Measurements from ENCODE around the gene XCL1.

Gene XCL1

DNA sequence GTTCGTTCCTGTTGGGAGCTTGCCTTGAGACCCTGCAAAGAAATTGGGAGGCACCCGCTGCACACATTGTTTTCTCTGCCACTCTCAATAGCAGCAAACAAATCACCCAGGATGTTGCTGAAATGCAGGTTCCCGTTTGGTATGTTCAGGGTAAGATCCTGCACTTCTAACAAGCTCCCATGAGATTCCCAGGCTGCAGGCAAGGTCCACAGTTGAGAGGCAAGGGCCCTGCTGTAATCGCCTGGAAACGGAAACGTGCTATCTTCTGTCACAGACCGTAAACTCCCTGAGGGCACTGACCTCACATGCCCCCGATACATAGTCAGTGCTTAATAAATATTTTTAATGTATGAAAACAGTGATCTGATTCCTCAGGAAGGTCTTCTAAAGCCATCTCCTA, 37.8 kb downstream of the XCL1 start:
- Histone ChIP-seq H2AFZ (ENCODE audit: insufficient read depth, low read length, poor library complexity) (peak overlapping the region; percentile 17), H3K9me3 (ENCODE audit: insufficient read depth, low read depth, low read length) (no peaks in the 10 kb centered on the region), H3K9ac (ENCODE audit: low read length) (no peak overlapping the region), H4K91ac (ENCODE audit: low read depth, low read length) (peak overlapping the region; percentile 58), H2AK5ac (ENCODE audit: low read length) (peak overlapping the region; percentile 18), H3K4me2 (ENCODE audit: low read length) (no peak overlapping the region), H3K18ac (ENCODE audit: low read length) (no peak overlapping the region), H3K79me2 (ENCODE audit: control insufficient read depth, insufficient read depth, low read length, poor library complexity) (no peaks in the 10 kb centered on the region), H3K23ac (ENCODE audit: low read length) (no peak overlapping the region), H3K27me3 (ENCODE audit: insufficient read depth, low read length) (no peaks in the 10 kb centered on the region), H4K8ac (ENCODE audit: low read depth, low read length) (peak overlapping the region; percentile 11), H3K27ac (ENCODE audit: low read depth, low read length) (peak overlapping the region; percentile 5), H2BK120ac (ENCODE audit: insufficient read depth, low read length, poor library complexity) (no peak overlapping the region), H3K4me1 (ENCODE audit: control insufficient read depth in 1 of 2, insufficient read depth in 2 of 2, low read length in 2 of 2) (peaks cover 5 to 15% of the 10 kb centered on the region in 2 experiments), H3K36me3 (ENCODE audit: control insufficient read depth in 1 of 2, insufficient read depth in 2 of 2, low read length in 2 of 2) (no peaks in the 10 kb centered on the region), H3K4me3 (ENCODE audit: low read depth, low read length) (no peak overlapping the region), H3K14ac (ENCODE audit: low read length) (peak overlapping the region; percentile 55), H2BK12ac (ENCODE audit: low read length) (peak overlapping the region; percentile 8), H3K79me1 (ENCODE audit: low read length) (peaks cover 14% of the 10 kb centered on the region), H4K12ac (ENCODE audit: low read depth, low read length) (no peak overlapping the region), H2BK5ac (ENCODE audit: low read depth, low read length, poor library complexity) (no peak overlapping the region), H3K4ac (ENCODE audit: low read depth, low read length) (no peak overlapping the region)
- no peak for DNase-seq
- no CpG with 5 or more reads among the region's 8 CpGs for WGBS (ENCODE audit: extremely low coverage, insufficient coverage, insufficient read length)

- Histone ChIP-seq H3K4me1 (ENCODE audit: control insufficient read depth in 1 of 2, insufficient read depth in 2 of 2, low read length in 2 of 2) (peaks cover 0 to 18% of the 10 kb centered on the region in 2 experiments), H3K27ac (ENCODE audit: low read depth, low read length) (no peak overlapping the region), H3K27me3 (ENCODE audit: insufficient read depth, low read length) (no peaks in the 10 kb centered on the region), H4K8ac (ENCODE audit: low read depth, low read length) (no peak overlapping the region), H2BK12ac (ENCODE audit: low read length) (peak overlapping the region; percentile 16), H3K79me2 (ENCODE audit: control insufficient read depth, insufficient read depth, low read length, poor library complexity) (no peaks in the 10 kb centered on the region), H3K4me2 (ENCODE audit: low read length) (no peak overlapping the region), H3K4me3 (ENCODE audit: low read depth, low read length) (no peak overlapping the region), H2BK5ac (ENCODE audit: low read depth, low read length, poor library complexity) (no peak overlapping the region), H3K18ac (ENCODE audit: low read length) (no peak overlapping the region), H4K91ac (ENCODE audit: low read depth, low read length) (no peak overlapping the region), H3K9me3 (ENCODE audit: insufficient read depth, low read depth, low read length) (no peaks in the 10 kb centered on the region), H3K36me3 (ENCODE audit: control insufficient read depth in 1 of 2, insufficient read depth in 2 of 2, low read length in 2 of 2) (no peaks in the 10 kb centered on the region), H2AFZ (ENCODE audit: insufficient read depth, low read length, poor library complexity) (no peak overlapping the region), H4K12ac (ENCODE audit: low read depth, low read length) (no peak overlapping the region), H3K9ac (ENCODE audit: low read length) (no peak overlapping the region), H2BK120ac (ENCODE audit: insufficient read depth, low read length, poor library complexity) (no peak overlapping the region), H3K23ac (ENCODE audit: low read length) (no peak overlapping the region), H2AK5ac (ENCODE audit: low read length) (no peak overlapping the region), H3K79me1 (ENCODE audit: low read length) (peaks cover 24% of the 10 kb centered on the region), H3K4ac (ENCODE audit: low read depth, low read length) (no peak overlapping the region), H3K14ac (ENCODE audit: low read length) (no peak overlapping the region)
- no CpG with 5 or more reads among the region's 2 CpGs for WGBS (ENCODE audit: extremely low coverage, insufficient coverage, insufficient read length)
- no peak for DNase-seq
Measured at GRCh38 chr1:168615965-168616364, 39.6 kb downstream of the XCL1 start.

DNA sequence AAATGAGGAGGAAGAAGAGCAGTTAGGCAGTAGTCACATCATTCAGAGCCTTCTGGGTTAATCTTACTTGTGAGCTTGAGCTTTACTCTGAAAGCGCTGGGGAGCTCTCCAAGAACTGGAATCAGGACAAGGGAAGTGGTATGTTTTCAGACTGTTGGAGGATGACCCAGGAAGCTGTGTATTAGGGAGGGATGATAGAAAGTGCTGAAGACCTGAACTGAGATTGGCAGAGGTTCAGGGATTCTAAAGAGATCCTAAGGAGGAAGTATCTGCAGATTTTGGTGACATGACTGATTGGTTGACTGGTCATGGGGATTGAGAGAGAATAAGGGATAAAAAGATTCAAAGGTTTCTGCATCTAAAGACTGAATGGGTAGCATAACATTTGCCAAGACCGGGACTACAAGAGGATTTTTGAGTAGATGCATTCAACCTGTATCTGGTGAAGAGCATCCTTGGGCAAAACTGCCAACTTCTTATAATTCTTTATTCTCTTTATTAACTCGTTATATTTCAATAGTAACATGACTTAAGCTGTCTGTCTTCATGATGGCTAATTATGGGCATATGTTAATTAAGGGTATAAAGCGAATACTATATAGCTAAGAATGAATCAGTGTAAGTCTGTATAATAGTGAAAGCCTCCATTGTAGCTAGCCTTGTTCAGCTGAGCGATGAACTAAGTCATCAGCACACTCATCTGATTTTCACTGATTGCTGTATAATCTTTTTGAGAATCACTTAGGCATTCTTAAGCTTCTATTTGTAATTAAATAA, 41.8 kb downstream of the XCL1 start:
- Histone ChIP-seq H3K4me2 (ENCODE audit: low read length) (no peak overlapping the region), H3K9me3 (ENCODE audit: insufficient read depth, low read depth, low read length) (no peaks in the 10 kb centered on the region), H3K79me1 (ENCODE audit: low read length) (peaks cover 26% of the 10 kb centered on the region), H4K8ac (ENCODE audit: low read depth, low read length) (no peak overlapping the region), H3K18ac (ENCODE audit: low read length) (no peak overlapping the region), H2AK5ac (ENCODE audit: low read length) (peak overlapping the region; percentile 77), H2BK12ac (ENCODE audit: low read length) (peak overlapping the region; percentile 96), H3K27ac (ENCODE audit: low read depth, low read length) (no peak overlapping the region), H2BK120ac (ENCODE audit: insufficient read depth, low read length, poor library complexity) (peak overlapping the region; percentile 17), H3K4me1 (ENCODE audit: control insufficient read depth in 1 of 2, insufficient read depth in 2 of 2, low read length in 2 of 2) (peaks cover 0 to 17% of the 10 kb centered on the region in 2 experiments), H3K27me3 (ENCODE audit: insufficient read depth, low read length) (no peaks in the 10 kb centered on the region), H3K9ac (ENCODE audit: low read length) (no peak overlapping the region), H2BK5ac (ENCODE audit: low read depth, low read length, poor library complexity) (peak overlapping the region; percentile 19), H3K79me2 (ENCODE audit: control insufficient read depth, insufficient read depth, low read length, poor library complexity) (no peaks in the 10 kb centered on the region), H3K23ac (ENCODE audit: low read length) (no peak overlapping the region), H3K4me3 (ENCODE audit: low read depth, low read length) (no peak overlapping the region), H3K4ac (ENCODE audit: low read depth, low read length) (no peak overlapping the region), H2AFZ (ENCODE audit: insufficient read depth, low read length, poor library complexity) (no peak overlapping the region), H4K91ac (ENCODE audit: low read depth, low read length) (no peak overlapping the region), H3K36me3 (ENCODE audit: control insufficient read depth in 1 of 2, insufficient read depth in 2 of 2, low read length in 2 of 2) (no peaks in the 10 kb centered on the region), H3K14ac (ENCODE audit: low read length) (no peak overlapping the region), H4K12ac (ENCODE audit: low read depth, low read length) (no peak overlapping the region)
- no CpG with 5 or more reads among the region's 5 CpGs for WGBS (ENCODE audit: extremely low coverage, insufficient coverage, insufficient read length)
- DNase-seq: no peak

- Histone ChIP-seq H2BK5ac (ENCODE audit: low read depth, low read length, poor library complexity) (no peak overlapping the region), H3K27ac (ENCODE audit: low read depth, low read length) (peak overlapping the region; percentile 100), H3K79me1 (ENCODE audit: low read length) (peaks cover 28% of the 10 kb centered on the region), H3K4me3 (ENCODE audit: low read depth, low read length) (no peak overlapping the region), H2AK5ac (ENCODE audit: low read length) (no peak overlapping the region), H2BK120ac (ENCODE audit: insufficient read depth, low read length, poor library complexity) (peak overlapping the region; percentile 68), H4K12ac (ENCODE audit: low read depth, low read length) (no peak overlapping the region), H2AFZ (ENCODE audit: insufficient read depth, low read length, poor library complexity) (no peak overlapping the region), H3K23ac (ENCODE audit: low read length) (no peak overlapping the region), H3K4me2 (ENCODE audit: low read length) (no peak overlapping the region), H3K9me3 (ENCODE audit: insufficient read depth, low read depth, low read length) (no peaks in the 10 kb centered on the region), H3K79me2 (ENCODE audit: control insufficient read depth, insufficient read depth, low read length, poor library complexity) (no peaks in the 10 kb centered on the region), H3K4me1 (ENCODE audit: control insufficient read depth in 1 of 2, insufficient read depth in 2 of 2, low read length in 2 of 2) (peaks cover 0 to 16% of the 10 kb centered on the region in 2 experiments), H2BK12ac (ENCODE audit: low read length) (no peak overlapping the region), H3K27me3 (ENCODE audit: insufficient read depth, low read length) (no peaks in the 10 kb centered on the region), H4K8ac (ENCODE audit: low read depth, low read length) (no peak overlapping the region), H3K14ac (ENCODE audit: low read length) (no peak overlapping the region), H3K36me3 (ENCODE audit: control insufficient read depth in 1 of 2, insufficient read depth in 2 of 2, low read length in 2 of 2) (no peaks in the 10 kb centered on the region), H3K4ac (ENCODE audit: low read depth, low read length) (no peak overlapping the region), H3K18ac (ENCODE audit: low read length) (no peak overlapping the region), H3K9ac (ENCODE audit: low read length) (no peak overlapping the region), H4K91ac (ENCODE audit: low read depth, low read length) (peak overlapping the region; percentile 51)
- no CpG with 5 or more reads among the region's 2 CpGs for WGBS (ENCODE audit: extremely low coverage, insufficient coverage, insufficient read length)
- DNase-seq: no peak
Measured at GRCh38 chr1:168618886-168619285, 42.5 kb downstream of the XCL1 start.

All from trophoblast cell (in vitro differentiated cells and primary cell).